HepG2 (cell line): Measurements from ENCODE around the gene KCTD16. TPM values are rescaled to one million over a fixed set of nuclear protein-coding genes. Genes with fewer than 3 reads are reported as not detected.

Source experiments
- ARID3A ChIP-seq: IDR thresholded peaks from 2 replicates; pipeline ENCODE4 v1.6.1; 2012; ENCODE audit warnings: low read depth, low read length, improper control_type of control experiment
- ASH2L ChIP-seq: fragments of 300-600, 200-600 bp; sonication (generic); IDR thresholded peaks from 2 replicates; pipeline ENCODE4 v1.7.0; 2017; ENCODE audit warnings: low read depth, mild to moderate bottlenecking, moderate library complexity, mixed read lengths, low read length; ENCODE audit not compliant: insufficient read length
- ATF1 ChIP-seq: IDR thresholded peaks from 2 replicates; pipeline ENCODE4 v1.6.1; 2016; ENCODE audit warnings: mild to moderate bottlenecking, control low read depth
- ERF ChIP-seq: IDR thresholded peaks from 2 replicates; pipeline ENCODE4 v1.6.1; 2018; ENCODE audit warnings: missing biosample characterization, missing genetic modification reagents
- HMGXB4 ChIP-seq, 2 experiments: sonication (generic) in 1 of 2; formaldehyde crosslinking in 1 of 2; IDR thresholded peaks; 2 replicates each; pipeline versions ENCODE4 v1.4.0 to v1.6.1; 2018 to 2020; ENCODE audit warnings: missing genetic modification reagents in 2 of 2, borderline replicate concordance in 1 of 2, low read depth in 1 of 2, mild to moderate bottlenecking in 1 of 2, missing biosample characterization in 1 of 2
- NCOR1 ChIP-seq: fragments of 200-600 bp; sonication (generic); IDR thresholded peaks from 2 replicates; pipeline ENCODE4 v1.7.0; 2017; ENCODE audit warnings: antibody characterized with exemption, low read length, borderline replicate concordance
- PBX2 ChIP-seq: IDR thresholded peaks from 2 replicates; pipeline ENCODE4 v1.6.1; 2016; ENCODE audit warnings: control low read depth
- SMAD9 ChIP-seq: sonication (generic); formaldehyde crosslinking; IDR thresholded peaks from 2 replicates; pipeline ENCODE4 v1.5.1; 2020; ENCODE audit warnings: mild to moderate bottlenecking, missing genetic modification reagents
- SUZ12 ChIP-seq: fragments of 150-350 bp; IDR thresholded peaks from 2 replicates; pipeline ENCODE4 v1.6.1; 2014; ENCODE audit warnings: low read depth, low read length
- TERF1 ChIP-seq: sonication (generic); formaldehyde crosslinking; IDR thresholded peaks from 2 replicates; pipeline ENCODE4 v1.8.0; 2022; ENCODE audit warnings: mild to moderate bottlenecking, missing genetic modification reagents, moderate library complexity
- ZBTB25 ChIP-seq: IDR thresholded peaks from 2 replicates; pipeline ENCODE4 v1.6.1; 2018; ENCODE audit warnings: missing genetic modification reagents
- ZBTB26 ChIP-seq: IDR thresholded peaks from 2 replicates; pipeline ENCODE4 v1.6.1; 2016; ENCODE audit warnings: missing compliant biosample characterization, missing genetic modification reagents, borderline replicate concordance
- ZNF280D ChIP-seq: sonication (generic); formaldehyde crosslinking; IDR thresholded peaks from 2 replicates; pipeline ENCODE4 v1.5.1; 2020; ENCODE audit warnings: mild to moderate bottlenecking, missing genetic modification reagents
- ZNF501 ChIP-seq: sonication (generic); formaldehyde crosslinking; IDR thresholded peaks from 2 replicates; pipeline ENCODE4 v1.5.1; 2020; ENCODE audit warnings: mild to moderate bottlenecking, moderate library complexity, missing genetic modification reagents
- ZNF543 ChIP-seq: sonication (generic); formaldehyde crosslinking; IDR thresholded peaks from 2 replicates; pipeline ENCODE4 v1.4.0; 2020; ENCODE audit warnings: mild to moderate bottlenecking, missing genetic modification reagents
- ZNF614 ChIP-seq: IDR thresholded peaks from 2 replicates; pipeline ENCODE4 v1.6.1; 2018; ENCODE audit warnings: missing biosample characterization, missing genetic modification reagents, inconsistent platforms, borderline replicate concordance
- polyA plus RNA-seq, 8 experiments: library from polyadenylated mRNA; depleted of rRNA in 3 of 8; stranded (reverse) in 7 of 8; unstranded in 1 of 8; fragments of >200 nt; fragmentation: Illumina TruSeq in 4 of 8; extraction: Trizol in 4 of 8; gene quantifications; 2 replicates each; pipeline versions ENCODE4 v1.2.1 to v1.2.3, GENCODE V29; 2011 to 2016; ENCODE audit warnings: low read depth in 4 of 8, missing spikeins in 1 of 8, mixed read lengths in 1 of 8; ENCODE audit not compliant: insufficient read depth in 1 of 8
- total RNA-seq, 5 experiments: library from RNA; depleted of rRNA; stranded (reverse); fragments of >200 nt; fragmentation: Illumina TruSeq; extraction: Trizol; gene quantifications; 2 replicates each; pipeline ENCODE4 v1.2.3, GENCODE V29; 2016; ENCODE audit warnings: low read depth in 1 of 5

Gene KCTD16
- total and polyA plus RNA-seq, 2 of the 13 experiments (the other 11 are each of a cell fraction or from before 2014, with no cell fraction given): 0.02 to 0.09 TPM

- TF ChIP-seq ARID3A: no peak
- TF ChIP-seq SUZ12: no peak
- TF ChIP-seq ASH2L: peak; percentile 85
- no peak for TF ChIP-seq NCOR1
- peak; percentile 81; the same call in 1 of the 2 replicates for TF ChIP-seq SMAD9 (CRISPR knock-in tag)
- peak; percentile 91 for TF ChIP-seq ZNF501 (CRISPR knock-in tag)
- peak; percentile 78 for TF ChIP-seq ZNF614 (CRISPR knock-in tag)
- peak; percentile 57; the same call in 1 of the 2 replicates for TF ChIP-seq ZNF543 (CRISPR knock-in tag)
- peak; percentile 58; the same call in 1 of the 2 replicates for TF ChIP-seq ERF
- TF ChIP-seq ZNF280D (CRISPR knock-in tag): peak; percentile 54; the same call in 1 of the 2 replicates
- TF ChIP-seq ZBTB25 (CRISPR knock-in tag): 0 out of 2 replicates have a peak, but pooled peaks have one; percentile 30
- TF ChIP-seq PBX2 (CRISPR knock-in tag): no peak
- TF ChIP-seq ZBTB26 (CRISPR knock-in tag): 0 out of 2 replicates have a peak, but pooled peaks have one; percentile 39
- TF ChIP-seq TERF1 (CRISPR knock-in tag): no peak
- peak in 1 of 2 experiments; percentile 69; a peak in 2 of 4 replicates for TF ChIP-seq HMGXB4 (CRISPR knock-in tag; IDR thresholded peaks at IDR 0.05; ENCODE audit: borderline replicate concordance in 1 of 2, low read depth in 1 of 2)
- peak; percentile 72 for TF ChIP-seq ATF1 (CRISPR knock-in tag)
Observed at GRCh38 chr5:144170276-144171024, at the start of gene KCTD16, which contains the start of gene YIPF5 (continued).
